ENCODE measurements around the gene SDK2.

The SDK2 gene

DNA sequence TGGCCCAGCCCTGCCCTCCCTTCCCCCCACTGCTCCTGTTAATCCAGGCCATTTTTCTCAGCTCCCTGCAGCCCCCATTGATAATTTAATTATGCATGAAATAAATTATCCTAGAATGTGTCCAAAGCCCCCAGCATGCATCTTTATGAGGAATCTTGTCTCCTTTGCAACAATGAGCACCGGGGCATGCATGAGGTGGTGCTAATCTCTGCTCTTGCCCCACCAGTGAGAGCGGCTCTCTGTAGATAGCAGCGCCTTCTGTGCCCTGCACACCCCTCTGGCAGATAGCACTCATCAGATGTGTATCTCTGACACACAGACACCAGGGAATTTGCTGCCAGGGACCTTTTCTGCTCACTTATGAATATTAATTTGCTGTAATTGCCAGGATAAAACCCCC, 192.2 kb downstream of the SDK2 start:
- no peak for DNase-seq (ENCODE audit: low spot score)

DNA sequence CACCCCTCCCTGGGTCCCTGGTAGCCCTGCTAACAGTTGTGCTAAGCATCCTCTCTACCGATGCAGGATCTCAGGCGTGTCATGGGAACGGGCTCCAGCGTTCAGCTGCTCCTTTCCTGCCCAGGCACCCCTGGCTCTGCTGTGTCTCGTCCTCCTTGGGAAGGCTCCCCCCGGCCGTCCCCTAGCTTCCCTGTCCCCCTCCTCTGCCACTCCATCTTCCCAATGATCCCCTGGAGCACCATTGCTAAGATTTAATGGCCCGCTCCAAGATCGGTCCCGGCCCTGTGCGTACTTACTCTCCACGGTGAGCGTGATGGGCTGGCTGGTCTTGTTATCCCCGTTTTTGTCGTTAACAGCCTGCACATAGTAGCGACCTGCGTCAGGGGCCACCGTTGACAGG, 196.9 kb downstream of the SDK2 start:
- DNase-seq (ENCODE audit: low spot score), result no peak

DNA sequence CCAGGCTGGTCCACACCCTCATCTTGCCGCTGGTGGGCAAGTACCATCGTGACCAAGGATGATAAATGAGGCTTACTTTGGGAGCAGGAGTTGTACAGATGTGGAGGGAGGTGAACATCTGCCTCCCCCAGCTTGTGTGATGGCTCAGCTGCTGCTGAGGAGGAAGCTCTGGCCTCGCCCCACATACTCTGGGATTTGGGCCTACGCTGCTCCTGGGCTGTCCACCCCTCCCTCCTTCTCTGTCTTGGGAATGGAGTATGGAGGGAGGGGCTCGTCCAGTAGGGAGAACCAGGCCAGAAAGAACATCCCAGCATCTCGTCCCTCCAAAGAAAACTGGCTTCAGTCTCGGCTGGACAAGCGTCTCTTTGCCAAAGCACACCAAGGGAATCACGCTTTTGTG, 197.6 kb downstream of the SDK2 start:
- no peak for DNase-seq (ENCODE audit: low spot score)

DNA sequence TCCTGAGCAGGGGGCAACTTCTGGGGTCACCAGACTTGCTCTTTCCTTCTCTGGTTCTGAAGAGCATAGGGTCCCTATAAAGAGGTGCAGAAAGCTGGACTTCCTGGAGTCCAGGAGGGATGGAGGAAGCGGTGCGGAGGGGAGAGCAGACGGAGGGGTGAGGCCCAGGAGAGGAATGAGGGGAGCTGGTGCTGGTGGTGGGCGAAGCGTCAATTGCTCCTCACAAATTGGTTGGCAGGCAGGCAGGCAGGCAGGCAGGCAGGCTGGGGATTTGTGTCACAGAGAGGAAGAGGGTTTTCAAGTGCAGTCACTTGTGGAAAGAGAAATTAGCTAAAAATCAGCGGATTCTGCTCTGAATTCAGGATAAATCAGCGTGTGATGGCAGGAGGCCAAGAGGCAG, 198.8 kb downstream of the SDK2 start:
- no peak for DNase-seq (ENCODE audit: low spot score)

DNA sequence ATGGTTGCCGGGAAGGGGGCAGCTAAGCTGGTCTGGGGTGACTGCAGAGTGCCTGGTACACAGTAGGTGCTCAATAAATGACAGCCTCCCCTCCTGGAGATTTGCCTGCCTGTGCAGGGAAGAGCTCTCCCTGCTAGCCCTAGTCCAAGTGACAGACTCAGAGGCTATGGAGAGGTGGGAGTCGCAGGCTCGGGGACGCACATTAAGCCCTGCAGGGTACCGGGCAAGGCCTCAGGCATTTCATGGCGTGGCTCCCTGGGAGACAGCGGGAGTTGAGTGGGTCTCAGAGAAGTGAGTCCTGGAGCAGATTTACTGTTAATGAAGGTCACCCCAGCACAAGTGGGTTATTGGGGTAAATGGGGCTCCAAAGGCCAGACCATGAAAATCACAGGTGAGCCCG, 200.2 kb downstream of the SDK2 start:
- no peak for DNase-seq (ENCODE audit: low spot score)

DNA sequence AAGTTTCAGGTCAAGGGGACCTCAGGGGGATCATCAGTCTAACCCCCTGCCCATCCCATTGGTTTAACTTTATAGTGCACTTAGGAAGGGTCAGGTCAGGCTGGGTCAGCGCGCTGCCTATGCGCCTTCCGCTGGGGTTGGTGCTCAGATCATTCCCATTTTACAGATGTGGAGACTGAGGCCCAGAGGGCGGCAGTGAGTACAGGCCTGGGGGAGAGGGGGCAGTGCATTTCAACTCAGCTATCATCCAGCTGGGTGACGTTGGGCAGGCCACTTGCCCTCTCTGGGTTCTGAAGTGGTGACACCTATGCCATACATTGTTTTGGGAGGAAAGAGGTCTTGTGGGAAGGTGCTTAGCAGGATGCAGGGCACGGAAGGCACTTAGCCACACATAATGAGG, 204.6 kb downstream of the SDK2 start:
- DNase-seq (ENCODE audit: low spot score), result no peak

DNA sequence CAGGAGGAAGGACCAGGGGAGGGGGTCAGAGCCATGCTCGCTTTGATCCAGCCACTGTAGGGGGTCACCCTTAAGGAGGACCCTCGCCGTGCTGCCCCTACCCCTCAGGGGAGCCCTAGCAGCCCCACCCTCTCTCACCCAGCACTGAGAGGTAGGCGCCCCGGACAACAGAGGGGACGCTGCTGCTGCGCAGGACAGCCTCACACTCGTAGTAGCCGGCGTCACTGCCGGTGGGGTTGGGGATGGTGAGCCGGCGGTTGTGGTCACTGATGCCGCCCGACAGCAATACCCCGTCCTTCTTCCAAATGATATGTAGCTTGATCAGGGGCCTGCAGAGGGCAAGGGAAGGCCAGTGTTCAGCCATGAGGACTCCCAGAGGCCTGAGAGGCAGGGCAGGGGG, 206.4 kb downstream of the SDK2 start:
- DNase-seq (ENCODE audit: low spot score), result no peak

DNA sequence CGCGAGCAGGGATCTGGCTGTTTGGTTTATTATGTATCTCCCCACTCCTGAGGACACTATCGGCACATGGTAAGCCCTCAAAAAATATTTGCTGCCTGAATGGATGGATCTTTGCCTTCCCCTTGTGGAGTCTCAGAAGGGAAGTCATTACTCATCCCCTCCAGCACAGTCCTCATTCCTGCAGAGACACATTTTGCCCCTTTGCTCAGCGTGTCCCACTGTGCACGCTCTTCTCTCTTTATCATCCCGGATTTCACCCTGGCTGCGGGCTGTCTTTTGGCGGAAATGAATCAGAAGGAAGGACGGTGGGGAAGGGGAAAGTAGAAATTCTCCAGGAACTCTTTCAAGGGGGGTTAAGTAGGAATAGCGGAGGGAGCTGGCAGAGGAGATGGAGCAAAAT, 207.3 kb downstream of the SDK2 start:
- DNase-seq (ENCODE audit: low spot score), result no peak

DNA sequence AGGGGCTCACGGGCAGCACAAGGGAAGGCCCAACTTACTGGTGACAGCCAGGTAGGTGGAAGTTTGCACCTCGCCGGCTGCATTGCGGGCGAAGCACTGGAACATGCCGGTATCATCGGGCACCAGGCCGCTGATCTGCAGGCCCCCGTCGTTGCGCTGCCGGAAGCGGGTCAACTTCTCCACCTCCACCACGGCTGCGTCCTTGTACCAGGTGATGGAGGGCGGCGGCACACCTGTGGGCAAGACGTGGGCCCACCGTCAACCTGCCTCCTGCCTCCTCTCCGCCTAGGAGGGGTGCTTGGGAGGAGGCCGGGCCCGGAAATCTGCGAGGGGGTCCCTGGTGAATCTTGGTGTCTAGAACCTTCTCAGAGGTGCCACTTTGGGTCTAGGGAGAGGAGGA, 208.8 kb downstream of the SDK2 start:
- DNase-seq (ENCODE audit: low spot score), result no peak

DNA sequence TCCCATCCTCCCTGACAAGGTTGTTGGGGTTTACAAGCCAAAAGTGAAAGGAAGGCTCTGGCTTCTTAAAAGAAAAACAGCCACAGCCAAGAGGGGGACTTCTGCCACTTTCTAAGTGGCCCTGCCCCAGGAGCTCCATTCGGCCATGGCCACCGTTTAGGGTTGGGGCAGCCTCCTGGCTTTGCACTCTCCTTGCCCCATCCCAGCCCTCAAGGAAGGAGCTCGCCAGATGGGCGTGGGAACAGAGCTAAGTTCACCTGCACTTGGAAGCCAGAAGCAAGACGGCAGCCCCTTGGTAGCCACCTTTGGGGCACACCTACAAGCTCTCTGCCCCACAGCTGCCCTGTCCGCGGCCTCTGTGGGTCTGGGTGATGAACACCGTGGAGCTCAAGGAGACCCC, 210.1 kb downstream of the SDK2 start:
- DNase-seq (ENCODE audit: low spot score), result no peak

DNA sequence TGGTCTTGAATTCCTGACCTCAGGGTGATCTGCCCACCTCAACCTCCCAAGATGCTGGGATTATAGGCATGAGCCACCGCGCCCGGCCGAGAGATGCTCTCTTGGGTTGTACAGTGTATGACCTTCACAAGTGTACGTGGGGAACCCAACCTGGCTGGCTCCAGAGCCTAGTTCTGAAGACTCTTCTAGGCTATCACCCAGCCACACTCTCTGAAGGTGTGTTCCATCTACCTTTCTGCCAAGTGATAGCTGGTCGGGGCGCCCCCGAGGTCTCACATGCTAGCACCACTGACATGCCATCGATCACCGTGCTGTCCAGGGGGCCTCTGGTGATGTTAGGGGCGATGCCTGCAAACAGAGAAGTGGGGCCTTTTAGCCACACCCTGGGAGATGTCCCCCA, 210.7 kb downstream of the SDK2 start:
- DNase-seq (ENCODE audit: low spot score), result no peak

DNA sequence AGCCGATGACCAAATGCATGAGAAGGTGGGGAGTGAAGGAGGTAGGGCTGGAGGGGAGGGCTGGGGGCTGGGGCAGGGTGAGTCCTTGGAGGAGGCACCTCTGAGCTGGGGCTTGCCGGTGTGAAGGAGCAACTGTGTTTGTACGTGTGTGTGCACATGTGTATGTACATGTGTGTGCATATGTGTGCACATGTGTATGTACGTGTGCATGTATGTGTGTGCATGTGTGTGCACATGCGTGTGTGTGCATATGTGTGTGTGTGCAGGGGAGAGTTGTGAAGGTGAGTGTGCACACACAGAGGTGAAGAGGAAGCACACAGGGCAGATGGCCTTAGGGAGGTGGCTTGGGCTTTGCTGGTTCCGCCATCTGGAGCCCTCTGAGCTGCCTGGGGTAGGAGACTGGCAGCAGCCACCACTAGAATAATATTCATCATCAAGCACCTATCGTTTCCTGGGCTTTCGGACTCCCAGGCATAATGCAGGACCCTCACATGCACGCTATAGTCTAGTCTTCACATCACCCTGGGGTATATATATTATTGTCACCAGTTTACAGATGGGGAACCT, 211.5 kb downstream of the SDK2 start:
- no peak for DNase-seq (ENCODE audit: low spot score)

DNA sequence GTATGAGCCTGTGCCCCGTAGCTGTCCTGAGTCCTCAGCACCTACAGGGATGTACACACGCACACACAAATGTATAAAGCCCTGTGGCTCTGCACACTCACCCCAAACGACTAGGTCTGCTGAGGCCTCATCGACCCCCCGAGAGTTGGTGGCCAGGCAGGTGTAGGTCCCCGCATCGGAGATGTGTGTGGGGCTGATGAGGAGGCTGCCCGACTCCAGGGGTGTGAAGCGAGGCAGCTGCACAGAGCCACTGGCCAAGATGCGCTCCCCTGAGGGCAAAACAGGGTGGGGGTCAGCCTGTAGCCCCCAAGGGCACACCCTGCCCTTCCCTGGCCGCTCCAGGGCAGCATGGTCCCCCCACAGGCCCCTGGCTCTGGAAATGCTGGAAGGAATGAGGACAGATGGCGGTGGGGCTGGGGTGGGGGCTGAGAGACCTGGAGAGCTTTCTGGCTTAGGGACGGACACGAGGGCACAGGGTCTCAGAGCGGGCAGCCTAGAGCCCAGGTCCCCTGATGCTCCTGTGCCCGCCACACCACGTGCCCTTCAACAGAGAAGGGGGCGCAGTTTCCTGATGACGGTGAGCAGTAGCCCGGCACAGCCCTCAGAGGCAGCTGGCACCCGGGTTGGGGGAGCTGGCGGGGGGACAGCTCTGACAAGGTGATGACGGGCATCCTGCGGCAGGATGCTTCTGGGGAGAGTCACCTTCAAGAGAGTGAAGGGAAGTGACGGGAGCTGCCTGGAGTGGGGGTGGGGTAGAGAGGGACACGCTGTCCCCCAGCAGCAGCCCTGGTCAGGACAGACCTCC, 212.6 kb downstream of the SDK2 start:
- no peak for DNase-seq (ENCODE audit: low spot score)

DNA sequence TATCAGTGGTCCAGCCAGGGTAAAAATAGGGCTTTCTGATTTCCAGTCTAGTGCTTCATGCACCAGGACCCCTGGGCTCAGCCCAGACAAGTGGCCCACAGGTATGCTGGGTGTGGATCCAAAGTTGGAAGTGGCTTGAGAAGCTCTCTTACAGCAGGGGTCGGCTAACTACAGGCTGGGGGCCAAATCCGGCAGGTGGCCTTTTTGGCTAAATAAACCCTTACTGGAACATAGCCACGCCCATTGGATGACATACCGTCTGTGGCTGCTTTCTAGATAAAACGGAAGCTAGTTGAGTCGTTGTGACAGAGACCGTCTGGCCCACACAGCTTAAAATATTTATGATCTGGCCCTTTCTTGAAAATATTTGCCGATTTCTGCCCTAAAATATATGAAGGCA, 213.4 kb downstream of the SDK2 start:
- DNase-seq (ENCODE audit: low spot score), result no peak

DNA sequence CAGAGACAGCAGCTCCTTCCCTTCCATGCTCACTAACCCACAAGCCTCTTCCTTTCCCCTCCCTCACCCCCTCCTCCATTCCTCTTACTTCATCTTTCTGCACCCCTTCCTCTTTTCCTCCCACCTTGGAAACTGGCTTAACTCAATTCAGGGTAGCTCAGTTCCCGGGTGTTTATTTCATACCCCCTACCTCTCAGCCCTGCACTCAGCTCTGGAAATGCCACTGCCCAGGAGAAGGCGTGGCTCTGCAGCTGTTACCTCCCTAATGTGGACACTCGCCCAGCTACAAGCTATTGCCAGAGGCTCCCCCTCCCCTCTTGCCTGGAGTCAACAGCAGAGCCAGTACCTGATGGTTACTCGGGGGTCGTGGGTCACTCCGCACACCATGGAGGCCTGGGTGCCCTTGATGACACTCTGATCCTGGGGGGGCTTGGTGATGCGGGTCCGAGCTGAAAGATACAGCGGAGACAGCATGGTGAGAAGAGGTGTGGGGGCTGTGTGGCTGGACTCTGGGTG, 214.0 kb downstream of the SDK2 start:
- no peak for DNase-seq (ENCODE audit: low spot score)

DNA sequence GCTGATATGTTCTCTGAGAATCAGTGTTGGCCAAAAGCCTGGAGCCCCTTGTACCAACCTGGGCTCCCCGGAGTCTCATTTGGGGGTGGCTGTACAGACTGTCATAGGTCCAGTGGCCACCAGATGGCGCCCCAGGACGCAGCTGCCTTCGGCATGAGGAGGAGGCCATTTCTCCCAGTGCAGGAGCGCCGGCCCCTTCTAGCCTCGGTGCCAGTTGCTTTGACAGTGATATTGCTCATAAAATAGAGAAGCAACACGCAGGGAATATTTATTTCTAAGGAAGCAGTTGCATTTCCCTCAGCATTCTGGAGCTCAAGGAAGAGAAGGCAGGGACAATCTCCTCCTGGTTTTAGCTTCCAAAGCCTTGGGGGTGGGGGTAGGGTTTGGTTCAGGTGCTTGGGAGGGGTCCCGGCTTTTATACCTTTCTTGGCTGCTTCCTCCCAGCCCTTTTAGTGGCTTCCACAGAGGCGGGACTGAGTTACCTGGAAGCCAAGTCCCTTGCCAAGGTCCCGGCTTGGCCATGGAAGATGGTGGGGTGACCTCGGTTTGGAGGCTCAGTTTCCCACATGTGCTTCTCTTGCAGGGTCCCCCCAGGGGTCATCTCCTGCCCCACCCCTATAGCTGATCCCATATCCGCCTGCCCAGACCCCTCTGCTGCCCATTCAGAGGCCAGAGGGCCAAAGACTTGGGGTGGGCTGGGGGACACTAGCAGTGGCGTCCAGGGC, 214.6 kb downstream of the SDK2 start:
- peak; percentile 73 for DNase-seq (ENCODE audit: low spot score)

DNA sequence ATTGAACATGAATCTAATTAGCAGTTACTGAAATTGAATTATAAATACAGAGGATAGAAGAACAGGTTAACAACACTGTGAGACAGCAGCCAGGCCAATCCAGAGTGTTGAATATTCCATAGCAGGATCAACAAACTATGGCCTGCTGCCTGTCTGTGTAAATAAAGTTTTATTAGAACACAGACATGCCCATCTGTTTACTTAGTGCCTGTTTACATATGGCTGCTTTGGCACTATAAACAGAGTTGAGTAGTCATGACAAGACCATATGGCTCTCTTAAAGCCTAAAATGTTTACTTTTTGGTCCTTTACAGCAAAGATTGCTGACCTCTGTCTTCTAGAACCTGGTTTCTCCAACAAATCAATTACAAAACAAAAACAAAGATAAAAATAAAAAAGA, 217.0 kb downstream of the SDK2 start:
- DNase-seq (ENCODE audit: low spot score), result no peak

DNA sequence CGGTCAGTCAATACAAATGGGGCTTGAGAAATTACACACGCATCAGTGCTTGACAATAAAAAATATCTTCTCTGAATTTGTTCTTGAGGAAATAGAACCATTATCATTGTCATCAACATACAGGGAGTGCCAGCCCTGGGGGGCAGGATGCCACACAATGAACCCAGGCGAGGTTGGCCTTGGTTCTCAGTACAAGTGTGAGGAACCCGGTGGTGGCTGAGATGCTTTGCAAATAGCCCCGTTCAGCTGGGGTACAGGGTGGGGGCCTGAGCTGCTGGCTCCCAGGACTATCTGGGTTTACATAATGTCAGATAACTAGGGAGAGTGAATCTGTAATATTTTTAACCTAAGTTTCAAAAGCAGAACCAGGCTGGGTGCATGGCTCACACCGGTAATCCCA, 219.7 kb downstream of the SDK2 start:
- no peak for DNase-seq (ENCODE audit: low spot score)

DNA sequence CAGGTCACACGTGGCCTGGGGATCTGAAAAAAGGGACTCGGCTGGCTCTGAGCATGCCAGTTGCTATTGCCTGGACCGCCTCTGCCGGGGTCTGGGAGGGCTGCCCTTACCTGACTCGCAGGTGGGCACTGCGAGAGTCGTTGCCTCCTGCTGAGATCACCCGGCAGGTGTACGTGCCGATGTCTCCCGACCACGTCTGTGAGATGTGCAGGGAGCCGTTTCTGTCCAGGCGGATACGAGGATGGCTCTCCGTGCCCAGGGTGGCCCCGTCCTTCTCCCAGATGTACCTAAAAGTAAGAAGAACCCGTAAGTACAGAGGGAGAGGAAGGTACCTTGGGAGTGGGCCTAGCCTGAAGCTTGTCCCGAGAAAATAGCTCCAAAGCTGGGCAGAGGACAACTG, 220.4 kb downstream of the SDK2 start:
- DNase-seq (ENCODE audit: low spot score), result no peak

DNA sequence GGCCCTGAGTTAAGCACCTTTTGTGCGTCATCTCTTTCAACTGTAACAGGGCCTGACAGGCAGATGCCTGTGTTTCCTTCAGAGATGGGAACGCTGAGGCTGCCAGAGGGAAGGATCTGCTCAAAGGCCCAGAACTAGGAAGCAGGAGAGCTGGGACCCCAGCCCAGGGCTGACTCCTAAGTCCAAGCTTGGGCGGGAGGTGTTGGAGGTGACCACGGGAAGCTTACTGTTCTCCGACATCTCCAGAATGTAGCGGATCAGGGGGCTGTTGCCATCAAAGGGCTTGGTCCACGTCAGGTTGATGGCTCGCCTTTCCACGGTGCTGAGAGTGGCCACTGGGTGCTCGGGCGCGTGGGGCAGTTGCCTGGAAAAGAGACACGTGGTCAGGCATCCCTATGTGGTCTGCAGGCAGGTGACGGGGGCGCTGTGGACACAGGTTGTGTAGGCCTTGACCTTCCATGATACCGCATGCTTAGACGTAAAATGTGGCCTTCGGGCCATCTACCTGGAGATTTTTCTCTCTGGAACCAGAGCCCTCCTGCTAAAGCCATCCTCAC, 221.0 kb downstream of the SDK2 start:
- DNase-seq (ENCODE audit: low spot score), result no peak

DNA sequence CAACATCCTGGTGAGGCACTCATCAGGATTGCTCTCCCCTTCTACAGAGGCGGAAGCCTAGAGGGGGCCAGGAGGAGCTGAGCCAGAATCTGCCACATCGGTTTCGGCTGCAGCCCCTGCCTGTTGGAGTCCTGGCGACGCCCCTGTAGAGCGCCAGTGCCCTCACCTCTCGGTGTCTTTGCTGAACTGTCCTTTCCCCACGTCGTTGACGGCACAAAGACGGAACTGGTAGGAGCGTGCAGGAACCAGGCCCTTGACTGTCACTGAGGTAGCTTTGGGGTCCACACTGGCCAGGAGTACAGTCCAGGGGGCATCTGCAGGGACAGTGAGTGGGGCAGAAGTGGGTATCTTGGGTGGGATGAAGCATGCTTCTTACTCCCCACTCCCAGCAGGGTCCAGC, 222.1 kb downstream of the SDK2 start:
- no peak for DNase-seq (ENCODE audit: low spot score)

DNA sequence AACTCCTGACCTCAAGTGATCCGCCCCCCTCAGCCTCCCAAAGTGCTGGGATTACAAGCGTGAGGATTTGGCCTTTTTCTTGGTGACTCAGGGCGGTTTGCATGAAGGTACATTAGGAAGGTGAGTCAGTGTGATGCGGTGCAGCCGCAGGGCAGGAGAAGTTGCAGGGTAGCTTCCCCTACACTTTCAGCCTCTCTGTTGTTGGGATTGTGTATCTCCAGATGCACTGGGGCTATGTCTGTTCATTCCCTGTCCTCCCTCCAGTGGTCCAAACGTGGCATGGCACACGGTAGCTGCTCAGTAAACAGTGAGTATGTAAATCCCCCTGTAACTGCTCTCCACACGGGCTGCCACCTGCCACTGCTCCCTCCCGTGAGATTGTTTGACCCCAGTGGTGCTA, 223.3 kb downstream of the SDK2 start:
- DNase-seq (ENCODE audit: low spot score), result peak; percentile 57

DNA sequence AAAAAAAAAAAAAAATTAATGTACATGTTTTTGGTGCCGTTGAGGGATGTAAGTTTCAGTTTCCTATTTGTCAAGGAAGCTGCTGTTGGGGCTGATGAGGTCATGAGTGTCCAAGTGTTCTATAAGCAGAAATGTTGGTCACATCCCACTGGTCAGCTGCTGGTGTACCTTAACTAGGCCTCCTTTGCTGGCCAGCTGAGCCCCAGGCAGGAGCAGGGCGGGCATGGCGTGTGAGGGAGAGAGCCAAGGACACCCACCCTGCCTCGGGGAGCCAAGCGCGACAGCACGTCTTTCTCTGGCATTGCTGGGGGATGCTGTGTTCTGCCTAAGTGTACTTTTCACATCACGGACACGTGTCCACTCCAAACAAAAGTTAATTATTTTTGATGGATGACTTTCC, 224.4 kb downstream of the SDK2 start:
- peak; percentile 51 for DNase-seq (ENCODE audit: low spot score)

All from kidney tubule cell (primary cell).